H9 (cell line): Measurements from ENCODE around the gene PLIN4. TPM values are rescaled to one million over a fixed set of nuclear protein-coding genes. Genes with fewer than 3 reads are reported as not detected.

Experiments
- DNase-seq: peaks from one replicate; pipeline ENCODE4 v3.0.0-alpha.2; 2017
- H2AFZ ChIP-seq: one replicate; pipeline ENCODE4 v1.6.1; 2013; ENCODE audit warnings: mild to moderate bottlenecking, low read length, control low read depth, moderate library complexity
- H2AK5ac ChIP-seq: 2 replicates; pipeline ENCODE4 v1.6.1; 2013; ENCODE audit warnings: low read length, control low read depth, mixed read lengths; ENCODE audit not compliant: insufficient read length
- H2BK120ac ChIP-seq: one replicate; pipeline ENCODE4 v1.6.1; 2013; ENCODE audit warnings: low read depth, mild to moderate bottlenecking, low read length, control low read depth, inconsistent platforms; ENCODE audit not compliant: poor library complexity, severe bottlenecking
- H2BK12ac ChIP-seq: 2 replicates; pipeline ENCODE4 v1.6.1; 2013; ENCODE audit warnings: low read length, control low read depth, mixed read lengths, low read depth; ENCODE audit not compliant: insufficient read length
- H2BK15ac ChIP-seq: 2 replicates; pipeline ENCODE4 v1.6.1; 2013; ENCODE audit warnings: low read depth, low read length, control low read depth
- H2BK20ac ChIP-seq: one replicate; pipeline ENCODE4 v1.6.1; 2013; ENCODE audit warnings: low read depth, mild to moderate bottlenecking, low read length, control low read depth, inconsistent platforms; ENCODE audit not compliant: poor library complexity, severe bottlenecking
- H2BK5ac ChIP-seq: 2 replicates; pipeline ENCODE4 v1.6.1; 2013; ENCODE audit warnings: low read length, control low read depth, mixed read lengths; ENCODE audit not compliant: insufficient read length
- H3K14ac ChIP-seq: 2 replicates; pipeline ENCODE4 v1.6.1; 2013; ENCODE audit warnings: low read length, control low read depth; ENCODE audit not compliant: insufficient read depth
- H3K18ac ChIP-seq: 2 replicates; pipeline ENCODE4 v1.6.1; 2013; ENCODE audit warnings: low read depth, mild to moderate bottlenecking, mixed read lengths, low read length, control low read depth; ENCODE audit not compliant: insufficient read length
- H3K23ac ChIP-seq: 2 replicates; pipeline ENCODE4 v1.6.1; 2013; ENCODE audit warnings: low read length, control low read depth, mixed read lengths, low read depth; ENCODE audit not compliant: insufficient read length
- H3K23me2 ChIP-seq: 2 replicates; pipeline ENCODE4 v1.6.1; 2013; ENCODE audit warnings: low read depth, mild to moderate bottlenecking, mixed read lengths, low read length, control low read depth; ENCODE audit not compliant: insufficient read length, poor library complexity, severe bottlenecking
- H3K27ac ChIP-seq: 2 replicates; pipeline ENCODE4 v1.5.1; 2013; ENCODE audit warnings: low read length, control low read depth, mixed read lengths, low read depth; ENCODE audit not compliant: insufficient read length
- H3K27me3 ChIP-seq: 2 replicates; pipeline ENCODE4 v1.6.1; 2013; ENCODE audit warnings: low read length, control low read depth, inconsistent platforms; ENCODE audit not compliant: insufficient read depth
- H3K4ac ChIP-seq: 2 replicates; pipeline ENCODE4 v1.6.1; 2013; ENCODE audit warnings: low read depth, mild to moderate bottlenecking, control low read depth, inconsistent platforms, low read length, moderate library complexity
- H3K4me1 ChIP-seq: 2 replicates; pipeline ENCODE4 v1.6.1; 2013; ENCODE audit warnings: low read length, control low read depth, inconsistent platforms; ENCODE audit not compliant: insufficient read depth
- H3K4me2 ChIP-seq: 2 replicates; pipeline ENCODE4 v1.6.1; 2013; ENCODE audit warnings: low read length, control low read depth, mixed read lengths; ENCODE audit not compliant: insufficient read length, insufficient read depth
- H3K56ac ChIP-seq: 2 replicates; pipeline ENCODE4 v1.6.1; 2013; ENCODE audit warnings: low read depth, mild to moderate bottlenecking, mixed read lengths, low read length, control low read depth; ENCODE audit not compliant: insufficient read length
- H3K79me1 ChIP-seq: 2 replicates; pipeline ENCODE4 v1.6.1; 2013; ENCODE audit warnings: low read depth, mild to moderate bottlenecking, moderate library complexity, low read length, control low read depth, inconsistent platforms; ENCODE audit not compliant: insufficient read depth, poor library complexity, severe bottlenecking
- H3K79me2 ChIP-seq: 2 replicates; pipeline ENCODE4 v1.6.1; 2013; ENCODE audit warnings: low read length, control low read depth, inconsistent platforms; ENCODE audit not compliant: insufficient read depth
- H3K9ac ChIP-seq: 2 replicates; pipeline ENCODE4 v1.6.1; 2013; ENCODE audit warnings: low read length, control low read depth, mixed read lengths; ENCODE audit not compliant: insufficient read length; ENCODE audit errors: extremely low read depth
- H3K9me3 ChIP-seq: one replicate; pipeline ENCODE4 v1.6.1; 2013; ENCODE audit warnings: low read depth, low read length, inconsistent platforms; ENCODE audit not compliant: control insufficient read depth
- H3T11ph ChIP-seq: one replicate; pipeline ENCODE4 v1.6.1; 2013; ENCODE audit warnings: mild to moderate bottlenecking, low read length, control low read depth, inconsistent platforms
- H4K20me1 ChIP-seq: one replicate; pipeline ENCODE4 v1.6.1; 2013; ENCODE audit not compliant: control insufficient read depth, insufficient read length, insufficient read depth
- H4K5ac ChIP-seq: 2 replicates; pipeline ENCODE4 v1.6.1; 2013; ENCODE audit warnings: low read depth, mild to moderate bottlenecking, mixed read lengths, low read length, control low read depth; ENCODE audit not compliant: insufficient read length
- H4K8ac ChIP-seq: replicated peaks from 2 replicates; pipeline ENCODE4 v1.6.1; 2013; ENCODE audit warnings: low read length, control low read depth, mixed read lengths, low read depth; ENCODE audit not compliant: insufficient read length
- H4K91ac ChIP-seq: 2 replicates; pipeline ENCODE4 v1.6.1; 2013; ENCODE audit warnings: low read depth, mild to moderate bottlenecking, moderate library complexity, mixed read lengths, low read length, control low read depth; ENCODE audit not compliant: insufficient read length
- H3K27ac Mint-ChIP-seq, 3 experiments: 2 replicates in 2 of 3; 3 replicates in 1 of 3; pipeline ENCODE4 v1.8.0; 2020 to 2021; ENCODE audit warnings: mixed read lengths in 3 of 3, mild to moderate bottlenecking in 1 of 3, moderate library complexity in 1 of 3
- H3K27me3 Mint-ChIP-seq: 2 replicates; pipeline ENCODE4 v1.8.0; 2021; ENCODE audit warnings: low read depth, mild to moderate bottlenecking, moderate library complexity, mixed read lengths
- H3K36me3 Mint-ChIP-seq, 3 experiments: 2 replicates in 2 of 3; 3 replicates in 1 of 3; pipeline ENCODE4 v1.8.0; 2020 to 2021; ENCODE audit warnings: low read depth in 3 of 3, mixed read lengths in 3 of 3; ENCODE audit not compliant: insufficient read depth in 1 of 3
- H3K4me1 Mint-ChIP-seq, 2 experiments: 2 replicates each; pipeline ENCODE4 v1.8.0; 2020; ENCODE audit warnings: mixed read lengths in 2 of 2
- H3K4me3 Mint-ChIP-seq, 2 experiments: 2 replicates in 1 of 2; 3 replicates in 1 of 2; pipeline ENCODE4 v1.8.0; 2020 to 2021; ENCODE audit warnings: mild to moderate bottlenecking in 2 of 2, mixed read lengths in 2 of 2, moderate library complexity in 1 of 2
- H3K9me3 Mint-ChIP-seq, 2 experiments: 2 replicates in 1 of 2; 3 replicates in 1 of 2; pipeline ENCODE4 v1.8.0; 2020; ENCODE audit warnings: mild to moderate bottlenecking in 2 of 2, mixed read lengths in 2 of 2, moderate library complexity in 1 of 2
- CTCF ChIP-seq: fragments of 200-600 bp; sonication (generic); conservative IDR thresholded peaks from 3 replicates; pipeline ENCODE4 v1.8.0; 2021; ENCODE audit warnings: antibody characterized with exemption, mild to moderate bottlenecking
- WGBS: extraction: QIAGEN DNeasy Blood & Tissue Kit; methylation state at CpG from one replicate; pipeline ENCODE4 v1.1.7; 2013; ENCODE audit warnings: missing lambda C conversion rate, low lambda C conversion rate, mixed read lengths; ENCODE audit not compliant: insufficient read length; ENCODE audit errors: extremely low coverage; 5-methylcytosine and 5-hydroxymethylcytosine counted together
- total RNA-seq: library from RNA; stranded (reverse); gene quantifications from 2 replicates; pipeline ENCODE4 v1.2.1, GENCODE V29; 2021

Gene PLIN4
- total RNA-seq, 1 experiment from 2014 or later, result 1.1 TPM

GRCh38 chr19:4506449-4507149, 11.7 kb downstream of the PLIN4 start:
- Mint-ChIP-seq H3K36me3 (peaks cover 10 to 37% (median 28%) of the 10 kb centered on the region in 3 experiments; a peak in 6 of 7 replicates), H3K4me3 (no peak overlapping the region), H3K9me3 (no peaks in the 10 kb centered on the region), H3K27me3 (peaks cover 48% of the 10 kb centered on the region), H3K27ac (no peak overlapping the region), H3K4me1 (no peaks in the 10 kb centered on the region)
- Histone ChIP-seq H4K91ac (no peak overlapping the region), H3K27me3 (no peaks in the 10 kb centered on the region), H3K18ac (no peak overlapping the region), H3K14ac (no peak overlapping the region), H4K20me1 (no peaks in the 10 kb centered on the region), H3K4ac (no peak overlapping the region), H3K79me2 (no peaks in the 10 kb centered on the region), H4K8ac (no peak overlapping the region), H3T11ph (no peak overlapping the region), H3K23me2 (peaks cover 2% of the 10 kb centered on the region), H3K23ac (no peak overlapping the region), H2BK120ac (no peak overlapping the region), H2BK15ac (no peak overlapping the region), H3K79me1 (no peaks in the 10 kb centered on the region), H3K4me1 (no peaks in the 10 kb centered on the region), H3K9ac (no peak overlapping the region), H3K56ac (no peak overlapping the region), H3K9me3 (no peaks in the 10 kb centered on the region), H2BK12ac (no peak overlapping the region), H4K5ac (no peak overlapping the region), H2BK20ac (no peak overlapping the region), H2BK5ac (no peak overlapping the region), H2AFZ (no peak overlapping the region), H3K4me2 (no peak overlapping the region), H2AK5ac (no peak overlapping the region), H3K27ac (no peak overlapping the region)
- WGBS, result no CpG with 5 or more reads among the region's 17 CpGs
- TF ChIP-seq CTCF, result peak; percentile 28; the same call in 1 of the 3 replicates
- DNase-seq, result no peak
